ENCODE data around the gene P3H1.
"Not testable (repeated sequence)": the region's sequence is repeated elsewhere in the genome, so short reads cannot be mapped to it uniquely, and the experiment has no call there.

P3H1 gene

DNA sequence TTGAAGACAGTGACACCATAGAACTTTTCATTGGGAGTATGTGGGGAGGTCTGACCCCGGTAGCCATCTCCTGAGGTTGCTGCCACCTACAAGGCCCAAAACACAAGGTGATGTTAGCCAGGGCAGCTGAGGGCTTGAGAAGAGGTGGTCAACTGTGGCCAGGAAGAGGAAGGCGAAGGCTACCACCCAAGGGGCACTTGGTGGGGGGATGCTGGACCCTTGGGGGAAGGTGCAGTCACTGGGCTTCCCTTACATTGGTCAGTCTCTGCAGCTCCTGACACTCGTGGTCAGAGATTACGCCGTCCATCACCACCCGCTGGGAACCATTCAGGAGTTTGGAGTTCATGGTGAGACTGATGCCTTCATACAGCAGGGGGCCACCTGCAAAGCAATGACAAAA, 14.5 kb downstream of the P3H1 start:
- no peaks in the 10 kb centered on the region for H3K27me3 ChIP-seq (ENCODE audit: control insufficient read depth, insufficient read depth, low read length)
- H3K36me3 ChIP-seq (ENCODE audit: control insufficient read depth, low read depth, low read length) = peaks cover 66% of the 10 kb centered on the region

DNA sequence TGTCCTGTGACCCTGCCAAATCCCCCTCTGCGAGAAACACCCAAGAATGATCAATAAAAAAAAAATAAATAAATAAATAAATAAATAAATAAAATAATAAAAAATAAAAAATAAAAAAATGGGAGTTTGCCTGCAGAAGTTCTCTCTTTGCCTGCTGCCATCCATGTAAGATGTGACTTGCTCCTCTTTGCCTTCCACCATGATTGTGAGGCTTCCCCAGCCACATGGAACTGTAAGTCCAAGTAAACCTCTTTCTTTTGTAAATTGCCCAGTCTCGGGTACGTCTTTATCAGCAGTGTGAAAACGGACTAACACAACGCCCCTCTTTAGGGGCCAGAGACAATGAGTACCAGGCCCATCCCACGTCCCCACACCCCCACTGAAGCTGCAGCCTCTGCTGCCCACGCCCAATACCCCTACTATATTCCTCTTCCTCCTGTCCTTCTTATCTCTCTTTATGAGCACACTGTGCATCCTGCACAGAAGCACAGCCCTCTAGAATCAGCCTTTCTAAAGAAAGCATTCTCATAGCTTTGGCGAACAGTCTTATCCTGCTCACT, 15.2 kb downstream of the P3H1 start:
- peaks cover 66% of the 10 kb centered on the region for H3K36me3 ChIP-seq (ENCODE audit: control insufficient read depth, low read depth, low read length)
- not testable (repeated sequence) for H3K4me3 ChIP-seq (ENCODE audit: low read length); H3K27ac ChIP-seq (ENCODE audit: low read length); H3K9me3 ChIP-seq (ENCODE audit: control insufficient read depth, low read depth, low read length); H3K4me1 ChIP-seq (ENCODE audit: control insufficient read depth, low read depth, low read length); H3K27me3 ChIP-seq (ENCODE audit: control insufficient read depth, insufficient read depth, low read length); H3K9ac ChIP-seq (ENCODE audit: low read length)

More for the DNA sequence above, 14.5 kb downstream of the P3H1 start:
- H3K9ac ChIP-seq (ENCODE audit: low read length) = no peak overlapping the region
- no peak overlapping the region for H3K27ac ChIP-seq (ENCODE audit: low read length)
- H3K9me3 ChIP-seq (ENCODE audit: control insufficient read depth, low read depth, low read length) = no peaks in the 10 kb centered on the region
- H3K4me1 ChIP-seq (ENCODE audit: control insufficient read depth, low read depth, low read length) = no peaks in the 10 kb centered on the region
- no peak overlapping the region for H3K4me3 ChIP-seq (ENCODE audit: low read length)

GRCh38 chr1:42750041-42750440, 16.8 kb downstream of the P3H1 start:
- Histone ChIP-seq H3K36me3 (ENCODE audit: control insufficient read depth, low read depth, low read length) (peaks cover 63% of the 10 kb centered on the region), H3K4me1 (ENCODE audit: control insufficient read depth, low read depth, low read length) (no peaks in the 10 kb centered on the region), H3K9ac (ENCODE audit: low read length) (no peak overlapping the region), H3K27ac (ENCODE audit: low read length) (no peak overlapping the region), H3K4me3 (ENCODE audit: low read length) (no peak overlapping the region), H3K27me3 (ENCODE audit: control insufficient read depth, insufficient read depth, low read length) (no peaks in the 10 kb centered on the region), H3K9me3 (ENCODE audit: control insufficient read depth, low read depth, low read length) (no peaks in the 10 kb centered on the region)

- Histone ChIP-seq H3K36me3 (ENCODE audit: control insufficient read depth, low read depth, low read length) (peaks cover 50% of the 10 kb centered on the region), H3K9me3 (ENCODE audit: control insufficient read depth, low read depth, low read length) (no peaks in the 10 kb centered on the region), H3K9ac (ENCODE audit: low read length) (no peak overlapping the region), H3K4me1 (ENCODE audit: control insufficient read depth, low read depth, low read length) (no peaks in the 10 kb centered on the region), H3K4me3 (ENCODE audit: low read length) (no peak overlapping the region), H3K27ac (ENCODE audit: low read length) (no peak overlapping the region), H3K27me3 (ENCODE audit: control insufficient read depth, insufficient read depth, low read length) (no peaks in the 10 kb centered on the region)
Measured at GRCh38 chr1:42748461-42749410, 18.1 kb downstream of the P3H1 start.

DNA sequence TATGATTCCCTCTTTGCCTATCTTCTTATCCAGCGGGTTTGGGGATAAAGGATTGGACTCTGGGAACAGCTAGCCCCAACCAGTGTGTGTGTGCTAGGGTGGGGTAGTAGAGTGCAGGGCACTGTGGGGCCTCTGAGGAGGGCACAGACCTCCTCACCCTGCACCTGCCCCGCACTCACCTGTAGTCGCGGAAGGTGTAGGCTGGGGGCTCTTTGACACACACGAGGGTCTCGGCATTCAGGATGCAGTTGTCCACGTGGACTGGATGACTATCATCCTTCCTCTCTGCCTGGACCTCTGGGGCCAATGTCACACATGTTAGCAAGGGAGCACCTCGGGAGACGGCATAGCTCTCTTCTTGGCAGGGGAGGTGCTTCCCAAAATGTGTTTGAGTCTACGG, 18.8 kb downstream of the P3H1 start:
- H3K4me3 ChIP-seq (ENCODE audit: low read length) = no peak overlapping the region
- H3K4me1 ChIP-seq (ENCODE audit: control insufficient read depth, low read depth, low read length) = no peaks in the 10 kb centered on the region
- peaks cover 46% of the 10 kb centered on the region for H3K36me3 ChIP-seq (ENCODE audit: control insufficient read depth, low read depth, low read length)
- H3K27ac ChIP-seq (ENCODE audit: low read length) = no peak overlapping the region
- no peaks in the 10 kb centered on the region for H3K27me3 ChIP-seq (ENCODE audit: control insufficient read depth, insufficient read depth, low read length)
- no peak overlapping the region for H3K9ac ChIP-seq (ENCODE audit: low read length)
- H3K9me3 ChIP-seq (ENCODE audit: control insufficient read depth, low read depth, low read length) = no peaks in the 10 kb centered on the region

GRCh38 chr1:42747125-42747524, 19.7 kb downstream of the P3H1 start:
- Histone ChIP-seq H3K36me3 (ENCODE audit: control insufficient read depth, low read depth, low read length) (peaks cover 37% of the 10 kb centered on the region), H3K4me3 (ENCODE audit: low read length) (no peak overlapping the region), H3K9ac (ENCODE audit: low read length) (no peak overlapping the region), H3K4me1 (ENCODE audit: control insufficient read depth, low read depth, low read length) (no peaks in the 10 kb centered on the region), H3K9me3 (ENCODE audit: control insufficient read depth, low read depth, low read length) (no peaks in the 10 kb centered on the region), H3K27ac (ENCODE audit: low read length) (no peak overlapping the region), H3K27me3 (ENCODE audit: control insufficient read depth, insufficient read depth, low read length) (no peaks in the 10 kb centered on the region)

DNA sequence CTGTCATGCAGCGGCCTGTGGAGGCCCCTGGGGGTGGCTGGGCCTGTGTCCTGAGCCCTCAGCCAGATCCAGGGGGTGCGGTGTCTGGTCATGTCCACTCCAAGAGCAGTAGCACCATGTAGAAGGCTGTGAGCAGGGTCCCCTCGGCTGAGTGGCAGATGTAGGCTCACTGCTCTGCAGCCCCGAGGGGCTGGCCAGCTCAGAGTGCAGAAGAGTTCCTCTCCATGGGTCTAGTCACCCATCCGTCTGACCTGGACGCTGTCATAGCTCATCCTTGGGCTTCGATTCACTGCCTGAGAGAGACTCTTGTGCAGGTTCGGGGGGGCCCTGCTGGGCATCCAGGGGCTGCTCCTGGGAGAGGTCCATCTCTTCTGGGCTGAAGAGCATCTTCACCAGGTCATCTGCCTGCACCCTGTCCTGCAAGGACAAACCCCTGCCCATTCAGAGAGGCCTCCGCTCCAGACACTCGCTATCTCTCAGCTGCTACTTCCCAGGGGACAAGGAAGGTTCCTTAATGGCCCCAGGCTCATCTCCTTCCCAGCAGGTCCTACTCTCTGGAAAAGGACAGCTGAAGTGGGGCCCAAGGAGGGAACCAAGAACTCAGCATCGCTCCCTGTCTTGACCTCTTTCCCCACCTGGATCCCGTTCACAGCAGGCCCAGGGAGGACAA, 20.3 kb downstream of the P3H1 start:
- Histone ChIP-seq H3K4me1 (ENCODE audit: control insufficient read depth, low read depth, low read length) (peaks cover under 1% of the 10 kb centered on the region), H3K27ac (ENCODE audit: low read length) (no peak overlapping the region), H3K4me3 (ENCODE audit: low read length) (no peak overlapping the region), H3K9ac (ENCODE audit: low read length) (no peak overlapping the region), H3K9me3 (ENCODE audit: control insufficient read depth, low read depth, low read length) (no peaks in the 10 kb centered on the region), H3K27me3 (ENCODE audit: control insufficient read depth, insufficient read depth, low read length) (no peaks in the 10 kb centered on the region), H3K36me3 (ENCODE audit: control insufficient read depth, low read depth, low read length) (peaks cover 31% of the 10 kb centered on the region)

GRCh38 chr1:42745851-42746250, 21.0 kb downstream of the P3H1 start:
- H3K36me3 ChIP-seq (ENCODE audit: control insufficient read depth, low read depth, low read length) = peaks cover 31% of the 10 kb centered on the region
- no peaks in the 10 kb centered on the region for H3K27me3 ChIP-seq (ENCODE audit: control insufficient read depth, insufficient read depth, low read length)
- H3K9ac ChIP-seq (ENCODE audit: low read length) = no peak overlapping the region
- H3K4me3 ChIP-seq (ENCODE audit: low read length) = no peak overlapping the region
- peaks cover 5% of the 10 kb centered on the region for H3K4me1 ChIP-seq (ENCODE audit: control insufficient read depth, low read depth, low read length)
- H3K27ac ChIP-seq (ENCODE audit: low read length) = no peak overlapping the region
- no peaks in the 10 kb centered on the region for H3K9me3 ChIP-seq (ENCODE audit: control insufficient read depth, low read depth, low read length)

DNA sequence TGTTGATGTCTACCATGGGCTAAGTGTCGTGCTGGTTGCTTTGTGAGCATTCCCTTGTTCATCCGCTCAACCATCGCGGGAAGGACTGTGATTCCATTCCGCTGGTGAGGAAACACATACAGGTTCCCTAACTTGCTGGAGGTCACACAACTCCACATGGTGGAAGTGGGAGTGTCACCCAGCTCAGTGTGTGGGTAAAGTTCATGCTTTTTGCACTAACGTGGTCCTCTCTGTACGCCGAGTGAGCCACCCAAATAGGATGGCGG, 22.7 kb downstream of the P3H1 start:
- H3K9me3 ChIP-seq (ENCODE audit: control insufficient read depth, low read depth, low read length) = no peaks in the 10 kb centered on the region

GRCh38 chr1:42743317-42744147, 23.3 kb downstream of the P3H1 start:
- Histone ChIP-seq H3K36me3 (ENCODE audit: control insufficient read depth, low read depth, low read length) (peaks cover 19% of the 10 kb centered on the region), H3K27me3 (ENCODE audit: control insufficient read depth, insufficient read depth, low read length) (no peaks in the 10 kb centered on the region), H3K27ac (ENCODE audit: low read length) (no peak overlapping the region), H3K4me1 (ENCODE audit: control insufficient read depth, low read depth, low read length) (peaks cover 16% of the 10 kb centered on the region), H3K9me3 (ENCODE audit: control insufficient read depth, low read depth, low read length) (no peaks in the 10 kb centered on the region), H3K9ac (ENCODE audit: low read length) (no peak overlapping the region), H3K4me3 (ENCODE audit: low read length) (no peak overlapping the region)

More for the DNA sequence above, 22.7 kb downstream of the P3H1 start:
- no peak overlapping the region for H3K4me3 ChIP-seq (ENCODE audit: low read length)
- peaks cover 16% of the 10 kb centered on the region for H3K4me1 ChIP-seq (ENCODE audit: control insufficient read depth, low read depth, low read length)
- H3K9ac ChIP-seq (ENCODE audit: low read length) = no peak overlapping the region
- no peak overlapping the region for H3K27ac ChIP-seq (ENCODE audit: low read length)
- peaks cover 19% of the 10 kb centered on the region for H3K36me3 ChIP-seq (ENCODE audit: control insufficient read depth, low read depth, low read length)
- no peaks in the 10 kb centered on the region for H3K27me3 ChIP-seq (ENCODE audit: control insufficient read depth, insufficient read depth, low read length)

- Histone ChIP-seq H3K36me3 (ENCODE audit: control insufficient read depth, low read depth, low read length) (peaks cover 13% of the 10 kb centered on the region), H3K9ac (ENCODE audit: low read length) (no peak overlapping the region), H3K9me3 (ENCODE audit: control insufficient read depth, low read depth, low read length) (no peaks in the 10 kb centered on the region), H3K27me3 (ENCODE audit: control insufficient read depth, insufficient read depth, low read length) (no peaks in the 10 kb centered on the region), H3K4me1 (ENCODE audit: control insufficient read depth, low read depth, low read length) (peaks cover 16% of the 10 kb centered on the region), H3K27ac (ENCODE audit: low read length) (no peak overlapping the region), H3K4me3 (ENCODE audit: low read length) (no peak overlapping the region)
Measured at GRCh38 chr1:42742617-42743316, 24.1 kb downstream of the P3H1 start.
